ENCODE results near the gene PSMB11.

PSMB11 gene

DNA sequence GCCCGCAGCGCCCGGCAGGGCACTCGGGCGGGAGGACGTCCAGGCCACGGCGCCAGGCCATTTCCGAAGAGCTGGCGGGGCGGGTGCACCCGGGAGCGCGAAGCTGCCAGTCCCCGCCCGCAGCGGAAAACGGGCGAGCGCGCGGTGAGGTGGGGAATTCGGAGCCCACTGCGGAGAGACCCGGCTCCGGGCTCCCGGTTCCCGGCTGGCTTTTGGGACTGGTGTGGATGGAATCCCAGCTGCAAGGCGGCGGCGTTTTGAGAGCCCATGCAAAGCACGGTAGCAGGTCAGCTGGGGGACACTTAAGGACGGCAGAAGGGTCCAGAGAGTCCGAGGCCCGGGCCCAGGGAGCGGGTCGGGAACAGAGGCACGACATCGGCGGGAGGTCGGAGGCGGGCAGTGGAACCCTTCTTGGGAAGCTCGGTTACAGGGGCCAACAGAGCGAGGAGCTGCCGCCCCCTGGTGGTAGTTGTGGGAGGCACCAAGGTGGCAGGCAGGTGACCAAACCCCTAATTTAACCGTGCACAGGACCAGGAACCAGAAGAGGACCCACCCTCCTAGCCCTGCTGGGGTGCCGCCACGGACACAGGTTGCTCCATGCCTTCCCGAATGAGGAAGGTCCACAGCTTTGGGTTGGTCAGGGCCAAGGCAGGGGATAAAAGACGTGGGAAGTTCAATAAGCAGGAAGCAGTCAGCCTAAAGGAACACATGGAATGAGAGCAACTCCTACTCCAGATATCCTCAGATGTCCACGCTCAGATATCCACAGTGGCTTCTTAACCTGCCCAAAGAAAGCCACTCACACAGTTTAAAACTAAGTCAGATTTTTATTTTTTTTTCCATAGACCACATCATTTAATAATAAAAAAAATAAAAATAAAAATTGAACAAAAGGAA, 16.0 kb downstream of the PSMB11 start:
- peak; percentile 77 to 79 for DNase-seq (ENCODE audit: low read depth in 1 of 2, low spot score in 1 of 2)

DNA sequence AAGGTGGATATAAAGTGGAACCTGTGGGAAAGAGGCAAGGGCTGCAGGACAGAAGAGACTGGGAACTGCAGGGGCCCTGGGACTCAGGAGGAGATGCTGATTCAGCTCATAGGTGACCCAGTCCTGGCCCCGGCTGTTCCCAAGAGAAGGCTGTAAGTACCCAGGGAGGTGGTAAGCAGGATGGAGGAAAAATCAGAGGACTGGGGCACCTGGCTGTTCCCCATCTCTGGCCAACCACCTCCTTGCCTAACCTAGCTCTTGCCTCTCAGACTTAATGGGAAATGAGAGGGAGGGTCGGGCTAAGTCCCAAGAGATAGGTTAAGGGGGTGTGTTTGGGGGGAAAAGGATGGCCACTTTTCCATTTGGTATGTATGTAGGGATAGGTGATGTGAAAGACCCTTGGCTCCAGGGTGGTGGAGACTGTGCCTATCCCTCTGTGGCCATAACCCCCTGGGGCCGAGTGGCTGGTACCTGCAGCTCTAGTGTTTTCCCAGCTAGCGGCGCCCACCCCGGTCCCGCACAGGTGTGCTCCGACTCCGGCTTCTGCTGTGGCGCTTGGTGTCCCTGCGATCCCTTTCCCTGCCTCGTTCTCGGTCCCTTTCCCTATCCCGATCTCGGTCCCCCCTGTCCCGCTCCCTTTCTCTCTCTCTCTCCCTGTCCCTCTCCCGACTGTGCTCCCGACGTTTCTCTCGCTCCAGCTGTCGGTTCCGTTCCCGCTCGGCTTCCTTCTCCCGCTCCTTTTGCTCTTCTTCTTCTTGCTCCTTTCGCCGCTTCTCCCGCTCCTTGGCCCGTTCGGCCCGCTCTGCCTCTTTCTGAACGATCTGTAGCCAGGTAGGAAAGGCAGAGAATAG, 16.9 kb downstream of the PSMB11 start:
- no peak for DNase-seq (ENCODE audit: low read depth in 1 of 2, low spot score in 1 of 2)

DNA sequence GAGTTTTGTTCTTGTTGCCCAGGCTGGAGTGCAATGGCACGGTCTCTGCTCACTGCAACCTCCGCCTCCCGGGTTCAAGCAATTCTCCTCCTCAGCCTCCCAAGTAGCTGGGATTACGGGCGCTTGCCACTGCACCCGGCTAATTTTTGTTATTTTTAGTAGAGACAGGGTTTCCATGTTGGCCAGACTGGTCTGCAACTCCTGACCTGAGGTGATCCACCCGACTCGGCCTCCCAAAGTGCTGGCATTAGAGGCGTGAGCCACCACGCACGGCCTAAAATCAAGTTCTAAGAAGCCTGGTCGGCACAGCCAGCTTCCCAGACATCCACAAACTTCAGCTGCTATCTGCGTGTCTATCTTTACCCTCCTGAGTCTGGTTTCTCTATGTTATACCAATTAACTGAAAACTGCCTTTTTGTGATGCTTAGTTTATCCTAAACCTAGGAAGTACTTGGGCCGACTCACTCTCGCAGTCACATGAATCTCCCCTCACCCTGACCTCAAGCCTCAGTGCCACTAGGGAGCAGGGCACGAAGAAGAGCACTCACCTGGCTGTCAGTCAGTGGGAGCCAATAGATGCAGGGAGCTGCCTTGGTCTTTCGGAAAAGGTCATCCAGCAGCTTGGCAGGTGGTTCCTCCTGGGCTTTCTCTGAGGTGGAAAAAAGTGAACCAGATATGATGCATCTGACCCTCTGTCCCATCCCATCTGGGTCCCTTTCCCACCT, 18.7 kb downstream of the PSMB11 start:
- no peak for DNase-seq (ENCODE audit: low read depth in 1 of 2, low spot score in 1 of 2)

DNA sequence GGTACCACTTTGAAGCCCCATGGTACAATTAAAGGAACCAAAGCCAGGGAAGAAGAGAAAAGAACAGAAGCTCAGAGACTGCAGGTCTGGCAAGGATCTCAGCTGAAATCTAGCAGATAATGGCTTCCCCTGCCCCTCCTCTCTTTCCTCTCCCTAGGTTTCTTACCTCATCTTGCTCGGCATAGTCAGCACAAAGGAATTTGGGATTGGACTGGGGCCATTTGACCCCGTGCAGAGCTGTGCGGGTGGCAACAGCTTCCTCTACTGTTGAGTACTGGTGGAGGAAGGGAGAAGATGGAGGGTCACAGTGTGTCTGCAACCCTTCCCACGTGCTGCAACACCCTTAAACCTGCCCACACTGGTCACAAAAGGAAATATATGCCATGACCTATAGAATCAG, 20.0 kb downstream of the PSMB11 start:
- no peak for DNase-seq (ENCODE audit: low read depth in 1 of 2, low spot score in 1 of 2)

DNA sequence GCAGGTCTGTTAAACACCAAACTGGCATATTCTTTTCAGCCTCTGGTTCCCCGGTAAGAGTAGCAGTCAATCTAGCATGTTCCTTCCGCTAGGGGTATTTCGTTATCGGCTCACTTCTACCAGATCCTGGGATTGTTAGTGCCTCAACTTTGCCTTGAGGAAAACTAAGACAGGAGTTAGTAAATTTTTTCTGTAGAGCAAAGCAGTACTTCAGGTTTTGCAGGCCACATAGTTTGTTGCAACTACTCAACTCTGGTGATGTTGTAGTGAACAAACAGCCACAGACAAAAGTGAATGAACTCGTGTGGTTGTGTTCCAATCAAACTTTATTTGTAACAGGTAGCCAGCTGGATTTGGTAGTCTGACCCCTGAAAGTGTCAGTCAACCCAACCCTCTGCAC, 21.6 kb downstream of the PSMB11 start:
- DNase-seq (ENCODE audit: low read depth in 1 of 2, low spot score in 1 of 2), result no peak

DNA sequence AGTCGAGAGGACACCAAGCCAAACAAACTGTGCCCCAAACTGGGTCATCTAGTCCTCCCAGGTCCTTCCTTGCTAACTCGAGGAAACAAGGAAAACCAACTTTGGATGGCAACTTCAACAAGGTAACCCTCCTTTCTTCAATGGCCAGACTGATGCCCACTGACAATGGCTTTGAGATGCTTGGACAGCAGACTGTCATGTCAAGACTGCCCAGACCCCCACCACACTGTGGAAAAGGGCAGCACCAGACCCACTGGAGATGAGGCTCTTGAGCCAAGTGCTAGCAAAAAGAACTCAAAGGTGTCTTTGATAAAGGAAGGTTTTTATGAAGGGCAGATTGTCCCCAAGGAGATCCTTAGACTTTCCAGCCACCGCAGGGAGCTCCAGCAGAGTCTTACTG, 24.4 kb downstream of the PSMB11 start:
- no peak for DNase-seq (ENCODE audit: low read depth in 1 of 2, low spot score in 1 of 2)

DNA sequence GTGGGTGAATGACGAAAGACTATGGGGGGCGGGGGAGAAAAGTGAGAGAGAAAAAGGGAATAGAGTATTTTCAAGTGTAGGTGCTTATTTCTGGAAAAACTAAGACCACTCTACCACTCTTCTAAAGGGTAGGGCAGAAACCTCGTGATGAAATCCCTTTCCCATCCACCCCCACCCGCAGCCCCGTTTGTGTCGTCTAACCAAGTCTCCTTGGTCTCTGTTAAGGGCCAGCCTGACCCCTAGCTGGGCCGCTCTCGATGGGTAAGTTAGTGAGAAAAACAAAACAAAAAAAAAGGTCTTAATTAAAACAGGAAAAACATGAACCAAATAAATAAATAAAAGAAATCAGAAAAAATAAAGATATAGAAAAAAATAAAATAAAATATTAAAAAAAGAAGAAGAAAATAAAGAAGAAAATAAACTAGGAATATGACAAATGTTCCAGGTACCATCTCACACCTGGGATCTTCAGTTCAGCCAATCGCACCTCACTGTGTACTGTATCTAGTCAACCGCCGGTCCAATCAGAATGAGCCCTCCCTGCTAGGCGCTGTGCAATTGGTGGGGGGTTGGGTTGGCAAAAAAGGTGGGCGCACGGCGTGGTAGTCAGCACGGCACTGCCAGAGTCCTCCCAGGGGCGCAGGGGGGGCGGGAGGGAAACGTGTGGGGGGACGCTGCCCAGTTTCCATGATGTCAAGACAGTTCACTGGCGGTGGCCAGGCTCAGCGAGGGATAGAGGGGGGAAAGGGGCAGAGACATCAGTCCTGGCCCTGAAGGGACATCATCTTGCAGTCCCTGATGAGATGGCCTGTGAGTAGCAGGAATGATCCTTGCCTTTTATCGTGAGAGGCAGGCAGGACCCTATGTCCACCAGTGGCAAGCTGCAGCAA, 25.1 kb downstream of the PSMB11 start:
- DNase-seq (ENCODE audit: low read depth in 1 of 2, low spot score in 1 of 2), result no peak

DNA sequence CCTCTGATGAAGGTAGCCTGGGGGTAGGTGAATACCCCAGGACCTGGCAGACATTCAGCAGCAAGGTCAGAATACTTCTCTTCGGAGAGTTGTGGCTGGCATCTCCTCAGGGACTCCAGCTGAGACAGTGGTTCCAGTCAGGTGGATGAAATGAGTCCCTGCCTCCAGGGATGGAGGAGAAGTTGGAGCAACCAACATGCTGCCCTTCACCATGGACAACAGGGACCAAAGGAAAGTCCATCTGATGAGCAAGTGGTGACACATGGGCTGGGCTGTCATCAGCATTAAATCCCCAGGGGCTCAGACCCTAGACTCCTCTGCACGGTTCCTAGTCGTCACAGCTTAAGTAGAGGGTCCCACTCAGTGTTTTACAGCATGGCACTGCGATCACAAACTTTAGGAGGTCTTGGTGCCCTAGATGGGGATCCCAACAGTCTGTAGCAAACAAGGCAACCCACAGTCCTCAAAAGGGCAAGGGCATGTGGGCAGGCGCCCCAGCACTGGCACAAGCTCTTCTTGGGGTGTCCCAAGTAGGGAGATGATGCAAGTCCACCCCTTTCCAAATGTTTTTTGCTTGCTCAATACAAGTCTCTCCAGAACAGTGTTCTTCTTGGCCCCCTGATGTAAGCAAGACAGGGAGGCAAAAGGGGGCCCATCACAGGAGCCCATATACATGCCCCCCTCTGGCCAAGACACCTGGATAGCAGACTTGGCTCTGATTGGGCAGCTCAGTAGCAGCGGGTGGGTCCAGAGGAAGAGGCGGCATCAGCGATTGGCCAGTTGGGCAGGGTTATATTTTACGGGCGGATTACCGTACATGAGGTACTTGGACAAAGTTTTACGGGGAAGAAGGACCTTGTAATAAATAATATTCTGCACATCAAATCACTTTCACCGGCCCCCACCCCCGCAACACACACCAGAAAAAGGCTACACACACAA, 26.1 kb downstream of the PSMB11 start:
- no peak for DNase-seq (ENCODE audit: low read depth in 1 of 2, low spot score in 1 of 2)

DNA sequence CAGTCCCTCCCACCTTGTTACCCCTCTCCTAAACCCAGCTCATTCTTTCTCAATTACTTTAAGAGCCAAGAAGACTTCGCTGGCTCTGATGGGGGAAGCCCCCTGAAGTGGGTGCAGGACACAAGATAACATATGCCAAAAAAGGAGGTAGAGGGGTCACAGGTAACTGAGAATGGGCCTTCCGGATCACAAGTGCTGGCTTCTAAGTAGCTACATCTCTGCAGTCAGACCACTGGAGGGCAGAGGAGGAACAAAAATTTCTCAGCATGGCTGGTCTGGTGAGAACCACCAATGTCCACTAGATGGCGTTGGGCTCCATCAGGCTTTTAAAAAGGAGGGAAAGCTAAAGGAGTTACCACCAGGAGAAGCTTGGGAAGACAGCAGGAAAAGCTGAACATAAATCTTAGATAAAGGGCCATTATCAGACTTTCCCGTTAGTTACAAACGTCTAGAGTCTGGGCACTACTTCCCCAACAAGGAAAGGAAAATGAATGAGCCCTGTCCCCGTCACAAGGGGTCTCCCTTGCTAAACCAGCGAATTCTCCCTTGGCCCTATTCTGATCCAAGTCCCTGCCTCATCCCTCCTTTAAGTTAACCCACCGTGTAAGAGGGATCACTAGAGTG, 26.9 kb downstream of the PSMB11 start:
- peak; percentile 30 to 42 for DNase-seq (ENCODE audit: low read depth in 1 of 2, low spot score in 1 of 2)

DNA sequence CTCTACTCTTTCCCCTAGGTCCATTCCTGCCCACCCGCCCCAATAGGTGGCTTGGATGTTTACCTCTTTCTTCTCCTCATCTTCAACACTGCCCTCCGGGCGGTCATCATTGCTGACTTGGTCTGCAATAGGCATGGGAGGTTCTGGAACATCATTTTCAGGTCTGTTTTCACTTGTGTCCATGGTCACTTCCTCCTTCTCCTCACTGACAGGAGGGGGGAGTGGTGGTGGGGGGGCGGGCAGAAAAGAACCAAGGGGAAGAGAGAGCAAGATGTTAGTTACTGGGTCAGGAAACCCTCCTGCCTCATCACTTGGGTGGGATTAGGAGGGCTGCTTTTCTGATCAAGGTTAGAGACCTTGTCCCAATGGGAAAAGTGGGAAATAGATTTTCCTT, 27.4 kb downstream of the PSMB11 start:
- no peak for DNase-seq (ENCODE audit: low read depth in 1 of 2, low spot score in 1 of 2)

DNA sequence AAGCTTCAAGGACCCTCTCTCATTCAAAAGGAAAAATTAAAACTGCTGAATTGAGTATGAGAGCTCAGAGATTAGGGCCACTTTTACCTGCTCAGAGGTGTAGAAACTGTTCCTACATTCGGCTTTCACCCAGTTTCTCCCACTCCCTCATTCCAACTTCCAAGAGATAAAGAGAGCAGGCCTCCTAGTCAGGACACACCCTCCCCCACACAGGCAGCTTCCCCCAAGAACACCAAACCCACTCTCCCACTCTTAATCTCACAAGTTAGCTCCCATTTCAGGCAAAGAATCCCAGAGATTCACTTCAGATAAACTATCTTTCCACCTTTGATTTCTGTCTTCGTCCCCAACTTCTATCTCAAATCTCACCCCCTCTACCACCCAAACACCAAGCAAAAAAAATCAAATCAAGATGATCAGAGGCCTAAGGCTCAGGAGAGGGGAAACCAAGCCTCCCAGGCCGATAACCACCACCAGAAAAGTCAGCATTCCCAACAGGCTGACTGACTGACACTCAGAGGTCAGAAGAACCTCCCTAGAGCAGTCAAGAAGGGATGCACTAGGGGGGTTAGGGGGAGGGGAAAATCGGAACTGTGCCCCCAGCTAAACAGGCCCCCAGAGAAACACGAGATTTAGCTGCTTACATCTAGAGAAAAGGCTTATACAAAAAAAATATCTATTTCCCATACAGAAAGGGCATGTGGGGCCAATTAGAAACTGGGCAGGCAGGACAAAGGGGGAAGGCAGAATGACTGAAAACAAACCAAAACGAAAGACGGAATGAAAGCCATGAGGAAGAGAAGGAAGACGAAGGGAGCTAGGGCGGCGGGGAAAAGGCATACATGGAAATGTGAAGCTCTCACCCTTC, 28.5 kb downstream of the PSMB11 start:
- no peak for DNase-seq (ENCODE audit: low read depth in 1 of 2, low spot score in 1 of 2)

DNA sequence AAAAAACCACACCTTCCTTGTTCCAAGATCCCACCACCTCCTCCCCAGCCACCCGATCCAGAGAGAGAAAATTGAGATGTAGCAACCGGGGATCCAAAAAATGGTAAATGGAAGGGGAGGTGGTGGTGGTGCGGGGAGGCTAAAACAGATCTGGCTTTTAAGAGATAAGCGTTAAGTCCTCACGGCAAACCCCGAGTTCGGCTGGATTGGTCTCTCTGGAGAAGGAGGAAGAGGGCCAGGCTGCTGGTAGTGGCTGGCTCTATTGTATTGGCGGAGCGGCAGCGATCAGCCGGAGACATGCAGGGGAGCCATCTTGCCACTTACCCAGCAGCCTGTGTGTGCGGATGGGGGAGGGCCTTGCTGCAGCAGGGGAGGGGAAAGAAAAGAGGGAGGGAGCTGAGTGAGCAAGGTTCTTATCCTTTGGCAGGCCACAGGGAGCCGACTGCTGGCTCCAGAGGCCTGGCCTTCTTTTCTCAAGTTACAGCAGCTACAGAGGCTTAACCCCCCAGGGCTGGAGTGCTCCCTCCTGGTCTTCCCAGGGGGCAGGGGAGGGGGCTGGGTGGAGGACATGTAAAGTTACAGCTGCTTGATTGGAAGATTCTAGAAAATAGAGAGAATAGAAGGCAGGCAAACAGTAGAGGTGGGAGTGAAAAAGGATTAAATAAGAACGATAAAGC, 29.4 kb downstream of the PSMB11 start:
- DNase-seq (ENCODE audit: low read depth in 1 of 2, low spot score in 1 of 2), result peak; percentile 51 to 66

DNA sequence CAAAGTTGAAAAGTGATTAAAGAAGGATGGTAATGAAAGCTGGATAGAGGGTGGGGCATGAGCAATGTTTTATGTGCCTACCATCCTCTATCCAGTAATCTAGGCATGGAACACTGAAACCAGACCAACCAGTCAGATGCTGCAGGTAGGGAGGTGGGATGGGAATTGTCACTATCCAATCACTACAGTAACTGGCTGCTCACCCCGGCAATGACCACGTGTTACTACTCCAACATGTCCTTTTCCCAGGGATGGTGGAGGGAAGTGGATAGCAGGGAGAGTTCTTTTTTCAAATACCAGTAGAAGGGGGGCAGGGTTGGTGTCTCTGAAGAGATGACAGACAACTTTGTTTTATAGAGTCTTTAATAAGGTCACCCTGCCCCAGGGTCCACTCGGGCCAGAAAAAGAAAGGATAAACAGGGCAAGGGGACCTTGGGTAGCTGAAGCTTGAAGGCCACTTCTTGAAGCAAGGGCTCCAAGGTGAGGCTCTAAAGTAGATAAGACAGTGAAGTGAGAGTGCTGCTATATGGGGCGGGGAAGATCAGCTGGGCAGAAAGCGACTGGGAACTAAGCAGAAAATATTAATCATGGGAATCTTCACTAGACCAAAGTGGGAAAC, 30.0 kb downstream of the PSMB11 start:
- no peak for DNase-seq (ENCODE audit: low read depth in 1 of 2, low spot score in 1 of 2)

DNA sequence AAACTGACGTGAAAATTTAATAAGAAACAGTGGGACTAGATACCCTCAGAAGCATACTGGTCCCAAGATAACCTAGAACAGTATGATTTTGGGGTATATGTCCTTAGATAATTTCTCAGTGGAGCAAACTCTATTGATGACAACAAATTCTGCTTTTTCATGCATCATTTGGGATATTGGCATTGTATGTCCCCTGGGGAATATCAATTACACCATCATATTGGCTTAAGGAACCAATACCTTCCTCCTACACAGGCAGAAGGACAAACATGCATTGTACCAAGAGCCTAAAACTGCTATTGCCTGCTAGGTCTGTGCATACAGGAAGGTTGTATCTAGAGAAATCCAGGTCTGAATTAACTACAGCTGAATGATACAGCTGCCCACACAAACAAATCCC, 32.9 kb downstream of the PSMB11 start:
- no peak for DNase-seq (ENCODE audit: low read depth in 1 of 2, low spot score in 1 of 2)

DNA sequence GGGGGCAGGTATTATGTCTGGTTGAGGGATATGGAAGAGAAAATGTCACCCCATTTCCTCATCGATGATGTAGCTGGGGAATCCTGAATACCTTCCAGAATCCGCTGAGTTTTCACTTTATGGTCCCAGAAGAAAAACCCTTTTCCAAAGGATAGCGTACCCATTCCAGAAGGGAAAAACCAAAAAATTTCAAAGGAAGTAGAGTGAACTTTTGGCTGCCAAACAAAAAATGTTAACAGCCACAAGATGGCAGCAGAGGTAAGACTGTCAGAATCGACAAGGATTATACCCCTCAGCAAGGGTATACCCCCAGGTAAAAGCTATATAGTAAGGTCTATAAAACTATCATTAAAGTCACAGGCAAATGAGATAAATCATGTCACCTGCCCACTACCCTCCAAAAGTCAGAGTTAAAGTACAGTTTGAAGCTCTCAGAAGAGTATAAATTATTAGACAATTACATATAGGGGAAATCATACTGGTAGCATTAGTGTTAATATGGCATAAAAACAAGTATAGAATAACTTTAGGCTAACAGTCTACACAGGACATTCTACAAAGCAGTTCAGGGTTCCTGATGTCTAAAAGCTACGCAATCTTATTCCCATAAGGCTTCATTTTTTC, 34.9 kb downstream of the PSMB11 start:
- DNase-seq (ENCODE audit: low read depth in 1 of 2, low spot score in 1 of 2), result no peak

DNA sequence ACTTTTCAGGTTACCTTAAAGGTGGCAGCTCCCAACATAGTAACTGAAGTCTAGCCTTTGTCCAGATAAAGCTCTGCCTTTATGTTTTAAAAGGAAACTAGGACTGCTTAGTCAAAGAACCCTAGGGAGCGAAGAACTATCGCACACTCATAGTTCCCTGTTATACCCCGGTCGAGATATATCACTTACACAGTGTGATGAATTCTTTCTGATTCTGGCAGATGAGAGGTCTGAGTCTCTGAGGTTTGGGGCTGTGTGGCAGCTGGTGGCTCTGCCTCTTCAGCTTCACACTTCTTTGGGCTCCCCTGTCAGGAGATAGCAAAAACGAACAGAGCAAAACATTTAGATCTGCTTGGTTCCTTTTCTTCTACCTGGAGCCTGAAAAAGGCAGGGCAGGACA, 36.0 kb downstream of the PSMB11 start:
- DNase-seq (ENCODE audit: low read depth in 1 of 2, low spot score in 1 of 2), result no peak

DNA sequence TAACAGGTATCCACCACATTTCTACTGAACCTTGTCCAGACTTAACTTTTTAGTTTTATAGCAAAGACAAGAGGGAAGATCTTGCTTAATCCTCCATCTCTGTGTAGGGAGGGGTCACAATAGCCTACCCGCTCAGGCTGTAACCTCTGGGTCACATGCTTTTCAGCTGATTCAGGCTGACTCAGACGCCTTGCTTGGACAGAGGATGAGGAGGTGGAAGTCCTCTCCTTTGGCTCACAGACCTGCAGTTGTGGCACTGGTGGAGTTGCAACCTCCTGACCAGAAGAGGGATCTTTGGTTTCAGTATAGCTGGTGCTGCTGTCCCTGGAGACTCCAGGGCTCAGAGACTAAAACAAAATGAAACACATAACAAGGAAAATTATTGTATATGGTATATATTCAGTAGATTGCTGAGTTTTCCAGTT, 36.7 kb downstream of the PSMB11 start:
- DNase-seq (ENCODE audit: low read depth in 1 of 2, low spot score in 1 of 2), result no peak

All from stimulated activated CD4-positive, alpha-beta T cell treated with anti-CD3 and anti-CD28 coated beads, Interleukin-15, amount 100 ng/mL, for 1 hour (primary cell).